Keratinocyte (primary cell): Measurements from ENCODE around the gene PCDHB16.

Experiments used
- CTCF ChIP-seq, 3 experiments: IDR thresholded peaks in 1 of 3; conservative IDR thresholded peaks in 1 of 3; optimal IDR thresholded peaks in 1 of 3; 2 replicates in 2 of 3; 3 replicates in 1 of 3; pipeline versions ENCODE3 to v1.5.1; 2011; ENCODE audit warnings: low read length in 3 of 3, mild to moderate bottlenecking in 3 of 3, moderate library complexity in 2 of 3, control low read depth in 1 of 3, inconsistent platforms in 1 of 3; ENCODE audit not compliant: insufficient read depth in 2 of 3; ENCODE audit errors: extremely low read depth in 1 of 3
- EZH2 ChIP-seq: IDR thresholded peaks from one replicate; pipeline ENCODE4 v1.6.1; 2012; ENCODE audit warnings: inconsistent platforms, mild to moderate bottlenecking, low read length, moderate library complexity

- TF ChIP-seq EZH2 (no peak), CTCF (optimal IDR thresholded peaks at IDR 0.05 in 1 of 3, IDR thresholded peaks at IDR 0.05 in 1 of 3, conservative IDR thresholded peaks at IDR 0.05 in 1 of 3; ENCODE audit: extremely low read depth in 1 of 3, insufficient read depth in 2 of 3, low read length in 3 of 3) (no peak)
Measured at GRCh38 chr5:141150993-141151325, 31.2 kb upstream of the PCDHB16 start.
